NCI-H446 treated with DMSO at 0.1 percent for 48 hours (cell line): ENCODE measurements around the gene MAP4K4.

Source experiments
- DNase-seq: peaks from one replicate; lab custom pipeline; 2025; lab: John Stamatoyannopoulos, UW

Gene MAP4K4

DNA sequence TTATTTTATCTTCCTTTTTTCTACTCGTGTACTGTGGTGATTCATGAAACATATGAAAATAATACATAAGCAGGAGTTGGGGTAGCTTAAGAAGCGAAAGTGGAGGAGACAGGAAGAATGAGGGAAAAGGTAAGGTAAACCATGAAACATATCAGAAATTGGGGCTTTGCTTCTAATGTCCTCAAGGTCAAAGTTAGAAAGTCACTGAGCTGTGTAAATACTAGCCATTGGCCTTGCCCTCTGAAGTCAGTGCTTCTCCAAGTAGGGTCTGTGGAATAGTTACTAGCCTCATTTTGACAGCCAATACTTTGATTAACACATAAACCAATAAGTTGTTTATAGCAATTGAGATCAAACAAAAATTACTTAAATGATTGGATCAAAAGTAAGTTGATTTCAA lies 117.2 kb downstream of the MAP4K4 start:
- no peak for DNase-seq

DNA sequence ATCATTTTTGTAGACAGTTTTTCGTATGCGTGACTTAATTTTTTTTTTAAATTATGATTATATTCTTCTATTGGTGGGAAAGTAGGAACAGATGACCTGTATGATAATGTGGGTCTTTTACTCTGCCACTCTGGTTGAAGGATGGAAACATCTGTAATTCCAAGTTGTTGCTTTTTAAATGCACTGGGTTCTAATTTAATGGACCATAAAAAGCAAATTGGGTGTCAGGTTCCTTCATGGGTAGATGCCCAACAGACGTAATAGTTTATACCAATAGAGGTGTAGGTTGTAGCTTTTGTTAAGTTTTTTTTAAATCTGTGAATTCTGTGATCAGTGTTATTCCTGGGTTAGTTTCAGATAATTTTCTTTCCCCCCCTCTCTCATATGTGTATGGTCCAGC lies 117.6 kb downstream of the MAP4K4 start:
- DNase-seq: no peak

DNA sequence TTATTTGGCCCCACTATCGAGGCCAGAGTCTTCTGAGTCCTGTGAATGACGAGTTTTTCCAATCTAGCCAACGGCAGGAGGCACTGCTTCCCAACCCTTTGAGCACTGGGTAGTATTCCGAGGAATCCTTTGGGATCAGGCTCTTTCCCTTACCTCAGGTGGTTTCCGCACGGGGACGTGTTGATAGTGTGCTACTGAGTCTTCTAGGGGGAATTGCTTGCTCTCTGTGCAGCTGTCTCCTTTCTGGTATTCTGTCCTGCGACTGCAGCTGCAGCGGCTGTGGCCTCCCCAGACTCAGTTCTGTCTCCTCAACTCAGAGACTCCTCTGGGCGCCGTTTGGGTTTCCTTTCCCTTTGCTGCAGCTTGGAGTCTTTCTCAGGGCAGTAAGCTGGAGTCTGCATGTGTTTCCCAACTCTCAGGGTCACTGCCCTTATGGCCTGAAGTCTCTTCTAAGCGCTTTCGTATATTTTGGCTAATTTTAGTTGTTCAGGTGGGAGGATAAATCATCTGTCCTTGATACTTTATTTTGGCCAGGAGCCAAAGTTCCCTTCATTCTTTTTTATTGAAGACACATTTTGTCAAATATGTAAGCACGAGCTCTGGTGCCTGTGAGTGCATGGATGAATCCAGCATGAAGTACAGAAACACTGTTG lies 118.4 kb downstream of the MAP4K4 start:
- DNase-seq: no peak

DNA sequence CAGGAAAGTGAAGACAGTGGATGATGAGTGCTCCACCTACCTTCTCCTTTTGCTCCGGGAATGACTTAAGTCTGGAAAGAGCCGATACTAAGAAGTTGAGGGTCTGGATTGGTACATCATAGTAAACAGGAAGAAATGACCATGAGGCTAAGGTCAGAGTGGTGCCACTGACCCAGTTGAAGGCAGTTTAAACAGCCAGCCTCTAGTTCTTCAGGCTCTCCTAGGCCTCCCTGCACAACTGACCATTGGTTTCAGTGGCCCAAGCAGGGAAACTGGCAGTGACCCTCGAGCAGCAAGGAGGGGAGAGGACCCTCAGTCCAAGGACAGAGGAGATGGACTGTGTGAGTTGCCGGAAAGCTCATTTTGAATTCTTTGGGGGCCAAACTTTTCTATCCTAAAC lies 119.1 kb downstream of the MAP4K4 start:
- no peak for DNase-seq

DNA sequence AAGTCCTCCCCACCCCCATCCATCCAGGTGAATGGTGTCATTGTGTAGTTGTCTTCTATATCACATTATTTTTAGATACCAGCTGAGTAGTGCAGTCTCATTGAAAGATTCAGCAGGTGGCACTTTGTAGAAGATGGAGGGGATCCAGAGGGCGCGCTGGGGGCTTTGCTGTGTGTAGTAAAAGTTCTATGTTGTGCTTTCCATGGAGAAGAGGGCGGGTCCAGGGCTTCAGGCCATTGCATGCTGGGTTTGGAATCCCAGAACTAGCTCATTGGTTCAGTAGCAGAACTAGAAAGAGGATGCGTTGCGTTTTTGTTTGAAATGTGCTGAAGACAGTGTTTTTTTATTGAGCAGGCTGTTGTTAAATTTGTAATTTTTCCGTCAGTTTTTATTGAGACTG lies 120.0 kb downstream of the MAP4K4 start:
- no peak for DNase-seq

DNA sequence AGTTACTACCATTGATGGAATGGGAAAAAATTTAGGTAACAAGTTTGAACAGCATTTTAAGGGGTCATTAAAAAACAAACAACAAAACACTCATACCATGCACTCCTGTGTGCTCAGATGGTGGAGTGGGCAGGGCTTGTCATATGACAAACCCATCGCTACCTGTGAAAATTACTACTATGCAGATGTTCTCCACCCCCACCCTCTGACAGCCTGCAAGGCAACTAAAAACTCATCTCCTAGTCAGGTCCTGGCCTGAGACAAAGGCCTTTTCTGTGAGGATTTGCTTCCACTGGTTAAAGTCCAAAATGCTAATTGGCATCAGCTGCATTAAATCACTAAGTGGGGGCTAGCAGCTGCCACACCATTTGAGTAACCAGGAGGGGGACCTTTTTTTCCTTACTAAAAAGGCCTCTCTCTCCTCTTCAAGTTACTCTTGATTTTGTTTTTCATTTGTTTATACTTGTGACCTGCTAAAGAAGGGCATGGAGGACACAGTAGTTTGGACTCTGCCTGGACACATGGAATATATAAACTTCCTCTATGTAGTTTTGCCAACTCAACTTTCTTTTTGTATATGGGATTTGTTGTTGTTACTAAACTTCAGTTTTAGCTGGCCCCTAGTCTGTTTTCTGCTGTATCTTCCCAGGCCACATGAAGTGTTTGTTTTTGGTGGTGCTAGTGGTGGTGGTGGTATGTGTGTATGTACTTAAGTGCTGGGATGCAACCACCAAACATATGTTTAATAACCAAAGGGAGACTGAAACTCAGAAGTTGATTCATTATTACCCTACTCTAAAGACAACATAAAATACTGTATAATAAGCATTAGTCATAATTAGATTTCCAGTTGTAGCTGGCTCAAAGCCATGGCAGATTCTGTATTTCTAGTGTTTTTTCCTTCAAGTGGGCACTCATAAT lies 121.3 kb downstream of the MAP4K4 start:
- peak; percentile 75 for DNase-seq

DNA sequence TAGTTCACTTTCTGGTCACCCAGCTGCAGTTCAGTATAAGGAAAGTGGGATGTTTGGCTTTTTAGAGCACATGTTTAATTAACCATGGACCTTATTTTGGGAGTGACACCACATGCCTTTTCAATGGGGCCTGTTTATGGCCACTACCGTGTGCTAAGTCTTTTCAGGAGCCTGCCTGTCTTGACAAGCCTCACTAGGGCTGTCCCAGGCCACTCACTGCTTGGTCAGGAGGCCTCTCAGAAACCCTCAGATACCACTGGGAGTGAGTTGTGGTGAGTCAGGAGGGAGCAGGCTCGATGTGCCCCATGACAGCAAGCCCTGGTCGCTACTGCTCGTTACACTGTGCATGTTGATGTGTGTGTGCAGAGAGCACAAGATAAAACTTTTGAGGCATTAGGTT lies 123.0 kb downstream of the MAP4K4 start:
- DNase-seq: no peak

DNA sequence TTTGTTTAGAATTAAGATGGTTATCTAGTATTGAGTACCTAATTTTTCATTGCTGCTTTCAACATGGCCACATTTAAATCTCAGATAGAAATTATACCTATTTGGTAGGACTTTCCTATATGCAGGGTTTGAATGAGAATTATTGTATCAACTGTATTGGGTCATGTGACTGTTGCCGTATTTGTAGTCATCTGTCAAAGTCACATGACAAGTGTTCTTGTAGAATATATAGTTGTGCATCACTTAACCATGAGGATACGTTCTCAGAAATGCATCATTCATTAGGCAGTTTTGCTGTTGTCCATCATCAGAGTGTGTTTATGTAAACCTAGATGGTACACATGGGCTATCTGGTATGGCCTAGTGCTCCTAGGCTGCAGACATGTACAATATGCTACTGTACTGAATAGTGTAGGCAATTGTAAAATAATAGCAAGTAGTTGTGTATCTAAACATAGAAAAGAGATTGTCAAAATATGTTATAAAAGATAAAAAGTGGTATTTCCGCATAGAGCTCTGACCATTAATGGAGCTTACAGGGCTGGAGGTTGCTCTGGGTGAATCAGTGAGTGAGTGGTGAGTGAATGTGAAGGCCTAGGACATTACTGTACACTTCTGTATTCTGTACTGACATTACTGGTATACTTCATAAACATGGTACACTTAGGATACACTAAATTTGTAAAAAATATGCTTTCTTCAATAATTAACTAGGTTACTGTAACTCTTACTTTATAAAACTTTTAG lies 123.7 kb downstream of the MAP4K4 start:
- DNase-seq: no peak

DNA sequence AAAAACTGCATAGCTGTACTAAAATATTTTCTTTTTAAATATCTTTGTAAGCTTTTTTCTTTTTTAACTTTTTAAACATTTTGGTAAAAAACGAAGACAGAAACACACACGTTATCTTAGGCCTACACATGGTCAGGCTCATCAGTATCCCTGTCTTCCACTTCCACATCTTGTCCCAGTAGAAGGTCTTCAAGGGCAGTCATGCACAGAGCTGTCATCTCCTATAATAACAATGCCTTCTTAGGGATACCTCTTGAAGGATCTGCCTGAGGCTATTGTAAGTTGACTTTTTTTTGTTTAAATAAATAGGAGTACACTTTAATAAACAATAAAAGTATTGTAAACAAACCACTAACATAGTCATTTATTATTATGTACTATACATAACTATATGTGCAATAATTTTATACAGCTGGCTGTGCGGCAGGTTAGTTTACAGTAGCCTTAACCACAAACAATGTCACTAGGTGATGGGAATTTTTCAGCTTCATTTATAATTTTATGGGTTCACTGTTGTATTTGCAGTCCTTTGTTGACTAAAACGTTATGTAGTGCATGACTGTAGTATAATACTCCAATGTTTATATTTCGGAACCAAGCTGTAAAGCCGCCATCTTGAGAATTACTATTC lies 124.4 kb downstream of the MAP4K4 start:
- no peak for DNase-seq

DNA sequence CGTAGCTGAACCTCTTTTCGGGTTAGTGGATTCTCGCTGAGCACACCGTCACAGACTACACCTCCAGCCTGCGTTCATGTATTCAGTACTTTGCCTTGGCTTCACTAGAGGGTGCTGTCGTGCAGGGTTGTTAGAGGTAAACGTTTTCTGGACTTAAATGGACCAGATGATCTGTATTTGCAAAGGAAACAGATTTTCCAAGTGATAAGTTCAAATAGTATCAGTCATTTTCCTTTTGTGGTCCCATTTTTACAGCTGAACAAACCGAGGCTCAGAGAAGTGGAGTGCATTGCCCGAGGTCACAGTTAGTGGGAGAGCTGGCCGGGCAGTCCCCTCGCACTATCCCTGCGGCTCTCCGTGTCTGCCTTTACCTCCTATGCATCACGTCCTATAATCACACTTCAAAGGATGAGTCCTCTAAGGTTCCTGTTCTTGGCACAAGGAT lies 125.9 kb downstream of the MAP4K4 start:
- no peak for DNase-seq

DNA sequence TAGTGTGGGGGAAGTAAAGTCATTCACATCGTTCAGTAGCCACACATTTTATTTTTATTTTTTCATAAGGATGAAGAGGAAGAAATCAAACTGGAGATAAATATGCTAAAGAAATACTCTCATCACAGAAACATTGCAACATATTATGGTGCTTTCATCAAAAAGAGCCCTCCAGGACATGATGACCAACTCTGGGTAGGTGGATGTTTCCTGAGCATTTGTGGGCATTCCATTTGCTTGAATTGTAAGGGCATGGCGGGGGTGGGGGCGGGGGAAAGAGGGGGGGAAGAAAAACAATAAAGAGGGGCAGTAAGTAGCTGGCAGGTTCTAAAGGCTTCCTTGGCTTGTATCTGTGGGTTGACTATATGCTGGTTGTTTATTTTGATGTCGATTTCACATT lies 126.4 kb downstream of the MAP4K4 start:
- no peak for DNase-seq

DNA sequence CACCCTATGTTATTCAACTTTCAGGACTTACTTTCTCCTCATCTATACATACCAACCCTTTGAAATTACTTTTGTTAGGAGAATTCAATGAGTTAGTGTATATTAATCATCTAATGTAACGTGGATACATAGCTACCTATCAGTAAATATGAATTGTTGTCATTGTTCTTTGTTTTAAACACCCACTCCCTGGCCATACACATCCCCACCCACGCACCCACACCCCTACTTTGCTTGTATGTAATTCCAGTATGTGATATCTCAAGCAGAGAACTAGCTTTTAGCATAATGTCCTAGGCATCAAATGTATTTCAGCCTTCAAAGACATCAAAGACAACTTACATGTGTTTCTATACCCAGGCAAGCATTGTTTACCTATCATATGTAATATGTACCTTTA lies 129.2 kb downstream of the MAP4K4 start:
- no peak for DNase-seq

DNA sequence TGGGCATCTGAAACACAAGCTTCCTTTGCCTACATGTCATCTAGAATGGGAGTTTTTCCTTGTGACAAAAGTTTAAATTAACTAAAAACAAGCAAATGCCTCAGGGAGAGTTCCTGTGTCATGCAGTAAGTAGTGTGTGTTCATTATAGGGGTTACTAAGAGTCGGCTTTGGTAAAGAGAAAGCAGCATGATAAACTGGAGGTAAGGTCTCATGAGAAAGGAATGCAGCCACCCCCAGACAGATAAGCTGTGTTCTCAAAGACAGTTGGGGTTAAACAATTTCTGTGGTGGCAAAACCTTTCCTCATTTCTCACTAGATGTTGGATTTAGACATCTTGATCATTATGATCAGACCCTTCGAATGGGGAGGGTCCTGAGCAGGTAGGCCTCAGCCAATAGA lies 129.7 kb downstream of the MAP4K4 start:
- DNase-seq: no peak

DNA sequence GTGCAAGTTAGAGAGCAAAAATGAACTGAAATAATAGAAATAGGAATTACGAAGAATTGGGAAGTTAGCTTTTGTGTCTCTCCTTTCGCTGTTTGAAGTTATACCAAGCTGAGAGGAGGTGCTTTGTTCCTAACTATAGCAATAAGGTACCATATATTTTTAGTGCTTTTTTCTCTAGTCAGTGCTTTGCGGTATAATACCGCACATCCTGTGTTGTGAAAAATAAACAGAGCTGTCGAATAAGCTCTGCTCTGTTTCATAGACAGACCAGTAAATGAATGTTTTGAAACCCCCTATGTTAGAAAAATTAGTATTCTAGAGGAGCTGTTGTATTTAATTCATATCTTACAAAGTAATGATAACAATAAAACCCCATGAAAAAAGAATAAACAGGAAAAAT lies 130.8 kb downstream of the MAP4K4 start:
- no peak for DNase-seq

DNA sequence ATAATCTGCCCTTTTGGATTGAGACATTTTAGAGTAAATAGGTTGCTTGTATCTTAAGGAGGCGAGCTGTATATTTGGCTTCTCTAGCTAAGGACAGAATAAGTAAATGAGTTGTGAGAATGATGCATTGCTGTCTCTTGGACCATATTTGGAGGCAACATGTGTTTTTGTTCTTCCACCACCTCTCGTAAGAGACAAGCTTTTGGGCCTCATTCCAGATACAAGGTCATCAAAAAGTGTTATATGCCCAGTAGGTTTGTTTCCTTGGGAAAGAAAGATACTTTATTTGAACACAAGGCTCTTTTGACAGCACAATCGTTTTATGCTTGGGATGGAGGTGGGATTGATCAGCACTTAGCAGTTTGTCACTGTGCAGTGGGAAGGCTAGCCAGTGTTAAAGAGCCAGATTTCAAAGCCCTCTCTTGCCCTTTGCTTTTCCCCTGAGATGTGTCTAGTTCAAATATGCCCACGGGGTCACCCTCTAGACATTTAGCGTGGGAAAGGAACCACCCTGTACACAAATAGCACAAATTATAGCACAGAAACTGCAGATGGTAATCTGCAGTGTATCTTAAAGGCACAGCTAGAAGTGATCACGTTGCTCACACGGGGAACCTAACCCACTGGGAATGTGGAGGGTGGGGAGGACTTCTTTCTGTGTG lies 131.3 kb downstream of the MAP4K4 start:
- DNase-seq: no peak

DNA sequence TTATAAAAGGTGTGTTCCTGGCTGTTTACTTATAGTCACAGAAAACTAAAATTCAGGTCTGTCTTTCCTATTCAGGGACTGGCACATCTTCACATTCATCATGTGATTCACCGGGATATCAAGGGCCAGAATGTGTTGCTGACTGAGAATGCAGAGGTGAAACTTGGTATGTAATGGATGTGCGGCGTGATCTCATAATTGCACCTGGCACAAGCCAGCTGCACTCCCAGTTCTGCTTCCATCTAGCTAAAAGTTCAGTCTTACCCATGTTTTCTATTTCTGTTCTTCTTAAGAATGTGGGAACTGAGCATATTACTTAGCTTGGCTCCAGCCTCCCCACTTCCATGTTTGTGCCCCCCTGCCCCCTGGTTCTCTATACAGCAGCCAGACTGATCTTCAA lies 131.9 kb downstream of the MAP4K4 start:
- DNase-seq: no peak

DNA sequence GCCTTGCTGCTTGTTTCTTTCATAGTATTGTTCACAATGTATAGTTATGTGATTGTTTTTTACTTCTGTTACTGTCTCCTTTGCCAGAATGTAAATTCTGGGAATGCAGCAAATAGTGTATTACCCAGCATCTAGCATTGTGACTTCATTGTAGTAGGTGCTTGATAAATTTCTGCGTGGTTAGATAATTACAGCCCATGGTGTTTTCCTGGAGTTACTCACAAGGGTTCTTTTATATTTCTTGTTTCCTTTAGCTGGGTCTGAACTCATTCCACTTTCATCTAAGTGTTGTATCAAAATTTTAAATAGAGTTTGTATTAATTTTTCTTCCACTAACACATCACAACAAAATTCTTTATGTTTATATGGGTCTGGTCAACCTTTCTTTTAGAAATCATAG lies 132.6 kb downstream of the MAP4K4 start:
- no peak for DNase-seq

DNA sequence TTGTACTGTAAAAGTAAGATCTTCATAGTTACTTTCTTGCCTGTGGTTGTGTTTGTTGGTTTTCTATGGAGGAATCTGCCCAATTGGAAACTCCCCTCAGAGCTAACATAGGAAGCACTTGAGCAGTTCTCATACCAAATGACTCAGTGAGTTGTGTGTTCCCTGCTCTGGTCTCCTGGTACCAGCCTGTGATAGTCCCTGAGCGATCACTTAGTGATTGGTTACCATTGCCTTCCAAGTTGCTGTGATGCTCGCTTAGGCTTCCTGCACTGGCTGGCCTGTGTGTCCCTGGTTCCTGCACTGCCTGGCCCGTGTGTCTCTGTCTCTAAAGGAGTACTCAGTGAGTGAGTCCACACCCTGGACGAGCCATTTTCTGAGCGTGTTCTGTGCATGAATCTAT lies 133.0 kb downstream of the MAP4K4 start:
- DNase-seq: no peak

DNA sequence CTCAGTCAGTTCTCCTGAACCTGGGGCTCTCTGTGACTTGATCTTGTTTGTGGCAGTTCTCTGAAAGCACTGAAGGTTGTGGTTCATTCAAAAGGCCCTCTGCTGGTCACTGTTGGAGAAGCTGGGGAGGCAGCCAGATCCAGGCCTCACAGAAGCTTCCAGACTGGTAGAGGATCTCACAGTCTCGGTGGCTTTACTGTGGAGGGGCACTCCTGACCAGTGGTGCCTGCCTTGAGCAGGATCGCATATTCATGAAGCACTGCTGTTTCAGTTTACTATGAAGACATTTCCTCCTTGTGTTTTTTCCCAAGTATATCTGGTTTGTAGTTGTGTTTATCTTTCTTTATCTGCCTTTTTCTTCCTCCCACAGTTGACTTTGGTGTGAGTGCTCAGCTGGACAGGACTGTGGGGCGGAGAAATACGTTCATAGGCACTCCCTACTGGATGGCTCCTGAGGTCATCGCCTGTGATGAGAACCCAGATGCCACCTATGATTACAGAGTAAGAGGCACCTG lies 133.9 kb downstream of the MAP4K4 start:
- DNase-seq: peak; percentile 33

DNA sequence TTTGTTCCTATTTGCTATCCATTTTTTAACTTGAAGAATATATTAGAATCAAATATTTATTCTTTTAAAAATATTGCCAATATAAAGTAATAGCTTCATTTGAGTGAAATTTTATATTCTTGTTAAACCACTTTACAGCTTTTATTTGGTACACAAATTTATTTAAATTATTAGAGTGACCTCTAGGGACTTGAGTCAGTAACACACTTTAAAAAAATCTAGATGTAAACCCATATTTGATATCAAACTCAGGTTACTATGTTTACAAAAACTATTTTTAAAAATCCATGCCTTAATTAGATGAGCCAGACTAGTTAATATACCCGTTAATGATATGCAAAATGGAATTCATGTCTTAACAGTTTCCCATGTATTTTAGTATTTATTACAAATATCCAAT lies 134.6 kb downstream of the MAP4K4 start:
- DNase-seq: no peak

DNA sequence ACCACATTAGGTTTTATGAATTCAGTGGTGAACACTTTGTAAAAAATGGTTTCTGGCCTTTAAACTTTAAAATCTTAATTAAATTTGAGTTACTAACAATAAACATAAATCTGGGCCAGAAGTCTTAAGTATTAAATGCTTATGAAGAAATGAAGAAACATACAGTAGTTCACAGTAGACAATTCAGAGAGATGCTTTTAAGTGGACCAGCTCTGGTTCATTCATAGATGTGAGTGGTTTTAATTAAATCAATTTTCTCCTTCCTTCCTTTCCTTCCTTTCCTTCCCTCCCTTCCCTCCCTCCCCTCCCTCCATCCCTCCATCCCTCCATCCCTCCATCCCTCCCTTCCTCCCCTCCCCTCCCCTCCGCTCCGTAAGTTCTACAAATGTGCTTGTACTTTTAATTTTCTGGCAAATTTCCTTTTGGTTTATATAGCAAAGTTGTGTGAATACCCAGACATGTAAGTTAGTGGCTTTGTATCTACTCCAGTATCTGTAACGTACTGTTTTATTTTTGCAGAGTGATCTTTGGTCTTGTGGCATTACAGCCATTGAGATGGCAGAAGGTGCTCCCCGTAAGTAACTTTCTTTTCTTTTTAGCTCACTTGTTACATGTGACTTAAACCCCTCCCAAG lies 136.5 kb downstream of the MAP4K4 start:
- no peak for DNase-seq
